IPS-18c (cell line): ENCODE results near the gene ZNF195.
"Not testable (repeated sequence)": the region's sequence is repeated elsewhere in the genome, so short reads cannot be mapped to it uniquely, and the experiment has no call there.

ENCODE experiments used
- H3K4me3 ChIP-seq: 2 replicates; pipeline ENCODE4 v1.7.0; 2013; ENCODE audit warnings: low read depth, mild to moderate bottlenecking, low read length, moderate library complexity; ENCODE audit not compliant: insufficient read depth
- H3K9me3 ChIP-seq: one replicate; pipeline ENCODE4 v1.6.1; 2013; ENCODE audit warnings: mild to moderate bottlenecking, low read length, moderate library complexity; ENCODE audit not compliant: control insufficient read depth, insufficient read depth

ZNF195 gene

DNA sequence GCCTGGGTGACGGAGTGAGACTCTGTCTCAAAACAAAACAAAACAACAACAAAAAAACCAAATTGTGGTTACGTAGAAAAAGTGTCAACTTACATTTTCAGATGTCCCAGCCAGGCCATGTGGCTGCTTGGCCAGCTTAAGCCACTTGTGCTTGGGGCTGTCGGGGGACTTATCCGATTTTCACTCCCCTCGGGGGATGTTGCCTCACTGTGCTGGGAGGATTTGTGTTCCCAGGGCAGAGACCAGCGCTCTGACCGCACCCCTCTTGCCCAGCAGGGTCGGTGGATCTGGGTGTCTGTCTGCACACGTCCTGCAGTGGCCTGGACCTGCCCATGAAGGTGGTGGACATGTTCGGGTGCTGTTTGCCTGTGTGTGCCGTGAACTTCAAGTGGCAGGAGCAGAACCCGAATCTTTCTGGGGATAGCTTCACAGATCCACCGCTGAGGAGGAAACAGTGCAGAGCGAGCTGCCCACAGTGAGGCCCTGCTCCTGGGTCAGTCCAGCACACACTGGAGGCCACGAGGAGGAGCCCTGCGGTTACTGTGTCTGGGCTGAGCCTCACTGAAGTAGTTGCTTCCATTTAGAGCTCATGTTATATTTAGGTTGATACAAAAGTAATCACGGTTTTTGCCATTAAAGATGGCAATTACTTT is 27.4 kb upstream of the ZNF195 start:
- H3K4me3 ChIP-seq, H3K9me3 ChIP-seq: not testable (repeated sequence)

DNA sequence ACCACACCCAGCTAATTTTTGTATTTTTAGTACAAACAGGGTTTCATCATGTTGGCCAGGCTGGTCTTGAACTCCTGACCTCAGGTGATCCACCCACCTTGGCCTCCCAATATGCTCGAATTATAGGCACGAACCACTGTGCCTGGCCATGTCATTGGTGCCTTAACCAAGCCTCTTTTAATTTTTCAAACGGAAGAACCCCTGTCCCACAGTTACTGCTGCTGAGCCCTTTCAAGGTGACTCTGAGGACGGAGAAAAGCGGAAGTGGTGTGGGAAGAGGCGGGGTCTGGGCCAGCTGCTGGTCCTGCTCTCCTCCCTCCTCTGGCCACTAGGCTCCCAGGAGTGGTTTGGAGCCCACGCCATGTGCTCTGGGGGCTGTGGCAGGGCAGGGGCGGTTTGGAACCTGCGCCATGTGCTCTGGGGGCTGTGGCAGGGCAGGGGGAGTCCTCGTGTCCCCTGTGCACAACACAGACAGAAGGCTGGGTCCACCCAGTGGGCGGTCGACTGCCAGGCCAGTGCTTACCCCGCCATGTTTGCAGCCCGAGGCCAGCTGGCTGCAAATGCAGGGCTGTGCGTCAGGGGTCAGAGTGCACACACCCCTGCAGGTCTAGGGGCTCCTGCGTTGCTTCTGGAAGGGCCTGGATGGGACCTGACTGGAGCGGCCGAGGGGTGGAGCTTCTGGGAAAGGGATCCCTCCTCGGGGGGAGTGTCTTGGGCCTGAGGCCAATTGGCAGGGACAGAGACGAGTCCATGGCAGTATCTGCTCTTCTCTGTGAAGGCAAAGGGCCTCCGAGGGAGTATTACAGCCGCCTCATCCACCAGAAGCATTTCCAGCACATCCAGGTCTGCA is 25.4 kb upstream of the ZNF195 start:
- H3K9me3 ChIP-seq, H3K4me3 ChIP-seq: not testable (repeated sequence)

DNA sequence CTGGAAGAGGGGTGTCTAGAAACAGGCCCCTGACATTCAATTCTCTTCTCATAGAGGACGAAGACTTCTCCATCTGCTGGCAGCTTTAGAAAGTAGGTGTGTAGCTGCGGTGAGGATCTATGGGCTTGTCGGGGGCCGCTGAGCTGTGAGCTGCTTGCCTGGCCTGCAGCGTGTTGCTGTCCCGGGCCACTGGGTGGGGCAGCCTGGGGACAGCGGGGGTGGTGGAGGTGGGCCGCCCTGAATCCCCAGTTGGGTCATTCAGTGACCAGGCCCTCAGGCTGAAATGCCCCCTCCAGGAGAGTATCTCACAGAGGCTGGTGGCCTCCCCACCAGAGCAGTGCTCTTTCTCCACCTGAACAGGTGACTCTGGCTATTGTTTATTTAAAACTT is 23.9 kb upstream of the ZNF195 start:
- H3K9me3 ChIP-seq, H3K4me3 ChIP-seq: not testable (repeated sequence)

DNA sequence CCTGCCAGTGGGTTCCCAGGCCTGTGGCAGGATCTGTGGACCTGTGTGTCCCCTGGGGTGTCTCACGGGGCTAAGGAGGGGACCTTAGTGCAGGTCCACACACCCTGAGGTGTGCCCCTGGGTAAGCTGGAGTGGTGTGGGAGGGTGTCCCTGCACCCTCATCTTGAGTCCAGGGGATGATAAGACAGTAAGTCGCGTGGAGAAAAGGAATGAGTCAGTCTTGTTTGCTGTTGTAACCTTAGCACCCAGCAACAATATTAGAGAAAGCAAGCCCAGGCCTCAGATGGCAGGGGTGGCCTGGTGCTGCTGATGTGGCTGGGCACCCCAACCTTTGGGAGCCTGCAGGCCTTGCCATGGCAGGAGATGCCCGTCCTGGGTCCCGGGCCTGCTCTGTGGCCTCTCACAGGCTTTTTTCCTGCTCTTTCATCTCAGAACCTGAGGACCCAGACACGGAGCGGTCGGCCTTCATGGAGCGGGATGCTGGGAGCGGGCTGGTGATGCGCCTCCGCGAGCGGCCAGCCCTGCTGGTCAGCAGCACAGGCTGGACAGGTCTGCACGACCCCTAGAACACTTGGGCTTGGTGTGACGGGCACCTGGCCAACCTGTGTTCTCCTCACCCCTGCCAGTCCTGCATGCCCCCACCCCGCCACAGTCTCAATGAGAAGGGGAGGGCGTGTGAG is 23.4 kb upstream of the ZNF195 start:
- not testable (repeated sequence) for H3K4me3 ChIP-seq, H3K9me3 ChIP-seq

DNA sequence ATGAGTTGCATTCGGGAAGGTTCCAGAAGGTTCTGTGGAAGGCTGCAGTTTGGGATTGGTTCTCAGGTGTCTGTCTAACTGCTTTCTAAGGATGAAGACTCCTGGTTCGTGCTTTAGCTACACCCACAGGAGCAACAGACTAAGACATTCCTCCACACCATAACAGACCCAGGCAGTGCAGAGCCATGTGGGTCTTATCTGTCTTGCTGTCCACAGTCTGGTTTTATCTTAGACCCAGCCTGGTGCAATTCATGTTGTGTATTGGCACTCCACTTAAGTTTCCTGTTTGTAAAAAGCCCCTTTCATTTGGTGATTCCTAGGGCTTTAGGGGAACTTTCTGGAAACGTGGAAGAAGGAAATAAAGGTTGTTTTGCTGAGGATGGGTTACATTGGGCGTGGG is 22.1 kb upstream of the ZNF195 start:
- H3K9me3 ChIP-seq, H3K4me3 ChIP-seq: not testable (repeated sequence)

DNA sequence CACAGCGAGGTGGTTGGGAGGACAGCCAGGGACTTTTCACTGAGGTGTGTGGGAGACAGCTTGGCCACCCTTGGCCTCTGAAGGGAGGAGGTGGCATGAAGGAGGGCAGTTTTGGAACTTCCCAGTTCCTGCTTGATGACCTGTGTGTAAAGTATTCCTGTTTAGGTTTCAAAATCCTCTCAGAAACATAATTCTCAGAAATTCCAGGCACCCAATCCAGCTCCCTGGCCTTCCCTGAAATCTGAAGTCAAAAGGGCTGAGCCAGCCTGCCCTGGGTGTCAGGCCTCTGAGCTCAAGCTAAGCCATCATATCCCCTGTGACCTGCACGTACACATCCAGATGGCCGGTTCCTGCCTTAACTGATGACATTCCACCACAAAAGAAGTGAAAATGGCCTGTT is 19.6 kb upstream of the ZNF195 start:
- not testable (repeated sequence) for H3K9me3 ChIP-seq, H3K4me3 ChIP-seq

DNA sequence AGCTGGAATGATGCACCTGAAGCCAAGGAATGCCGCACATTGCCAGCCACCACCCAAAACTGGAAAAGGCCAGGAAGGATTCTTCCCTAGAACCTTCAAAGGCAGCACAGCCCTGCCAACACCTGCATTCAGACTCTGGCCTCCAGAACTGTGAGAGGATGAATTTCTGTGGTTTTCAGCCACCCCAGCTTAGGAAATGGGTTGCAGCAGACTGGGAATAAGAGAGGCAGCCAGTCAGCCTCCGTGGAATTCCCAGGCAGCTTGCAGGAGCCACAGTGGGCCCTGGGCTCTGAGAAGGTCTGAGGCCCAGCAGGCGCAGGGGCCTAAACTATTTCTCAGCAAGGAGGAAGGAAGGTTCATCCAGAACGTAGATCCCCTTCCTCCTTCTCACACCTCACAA is 19.2 kb upstream of the ZNF195 start:
- H3K9me3 ChIP-seq, H3K4me3 ChIP-seq: not testable (repeated sequence)

DNA sequence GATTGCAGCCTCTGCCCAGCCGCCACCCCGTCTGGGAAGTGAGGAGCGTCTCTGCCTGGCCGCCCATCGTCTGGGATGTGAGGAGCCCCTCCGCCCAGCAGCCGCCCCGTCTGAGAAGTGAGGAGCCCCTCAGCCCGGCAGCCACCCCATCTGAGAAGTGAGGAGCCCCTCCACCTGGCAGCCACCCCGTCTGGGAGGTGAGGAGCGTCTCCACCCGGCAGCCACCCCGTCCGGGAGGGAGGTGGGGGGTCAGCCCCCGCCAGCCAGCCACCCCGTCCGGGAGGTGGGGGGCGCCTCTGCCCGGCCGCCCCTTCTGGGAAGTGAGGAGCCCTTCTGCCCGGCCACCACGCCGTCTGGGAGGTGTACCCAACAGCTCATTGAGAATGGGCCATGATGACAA is 18.3 kb upstream of the ZNF195 start:
- H3K9me3 ChIP-seq: not testable (repeated sequence)

DNA sequence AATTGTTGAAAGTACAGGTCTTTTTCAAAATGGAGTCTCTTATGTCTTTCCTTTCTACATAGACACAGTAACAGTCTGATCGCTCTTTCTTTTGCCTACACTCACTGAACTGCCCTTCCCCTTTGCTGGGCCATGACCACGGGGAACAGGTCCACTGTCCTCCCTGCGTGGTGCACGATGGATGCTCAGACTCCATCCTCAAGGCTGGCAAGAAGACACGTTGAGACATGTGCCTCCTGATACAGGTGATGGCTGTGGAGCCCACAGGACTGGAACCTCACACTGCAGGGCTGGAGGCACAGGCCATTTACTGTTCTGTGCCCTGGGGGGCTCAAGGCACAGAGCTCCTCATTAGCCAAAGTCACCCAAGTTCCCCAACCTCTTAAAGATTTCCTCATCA is 16.5 kb upstream of the ZNF195 start:
- H3K9me3 ChIP-seq, H3K4me3 ChIP-seq: not testable (repeated sequence)

More for the DNA sequence above, 18.3 kb upstream of the ZNF195 start:
- not testable (repeated sequence) for H3K4me3 ChIP-seq

DNA sequence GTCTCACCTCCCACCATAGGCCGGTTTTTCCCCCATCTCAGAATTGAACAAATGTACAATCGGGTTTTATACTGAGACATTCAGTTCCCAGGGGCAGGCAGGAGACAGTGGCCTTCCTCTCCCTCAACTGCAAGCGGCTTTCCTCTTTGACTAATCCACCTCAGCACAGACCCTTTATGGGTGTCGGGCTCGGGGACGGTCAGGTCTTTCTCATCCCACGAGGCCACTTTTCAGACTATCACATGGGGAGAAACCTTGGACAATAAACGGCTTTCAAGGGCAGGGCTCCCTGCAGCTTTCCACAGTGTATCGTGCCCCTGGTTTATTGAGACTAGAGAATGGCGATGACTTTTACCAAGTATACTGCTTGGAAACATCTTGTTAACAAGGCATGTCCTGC is 16.0 kb upstream of the ZNF195 start:
- H3K9me3 ChIP-seq, H3K4me3 ChIP-seq: not testable (repeated sequence)

DNA sequence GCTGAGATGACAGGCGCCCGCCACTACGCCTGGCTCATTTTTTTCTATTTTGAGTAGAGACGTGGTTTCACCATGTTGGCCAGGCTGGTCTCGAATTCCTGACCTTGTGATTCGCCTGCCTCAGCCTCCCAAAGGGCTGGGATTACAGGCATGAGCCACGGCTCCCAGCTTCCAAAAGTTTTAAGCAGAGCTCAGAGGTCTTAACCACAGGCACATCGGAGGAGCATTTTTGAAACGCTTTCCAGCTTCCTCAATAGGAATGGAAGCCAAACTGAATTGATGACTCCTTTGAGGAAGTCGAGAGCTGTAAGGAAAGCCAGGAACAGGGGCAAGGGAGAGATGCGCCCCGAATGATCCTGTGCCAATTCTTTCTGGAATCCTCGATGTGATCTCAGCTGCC is 14.5 kb upstream of the ZNF195 start:
- H3K4me3 ChIP-seq, H3K9me3 ChIP-seq: not testable (repeated sequence)

DNA sequence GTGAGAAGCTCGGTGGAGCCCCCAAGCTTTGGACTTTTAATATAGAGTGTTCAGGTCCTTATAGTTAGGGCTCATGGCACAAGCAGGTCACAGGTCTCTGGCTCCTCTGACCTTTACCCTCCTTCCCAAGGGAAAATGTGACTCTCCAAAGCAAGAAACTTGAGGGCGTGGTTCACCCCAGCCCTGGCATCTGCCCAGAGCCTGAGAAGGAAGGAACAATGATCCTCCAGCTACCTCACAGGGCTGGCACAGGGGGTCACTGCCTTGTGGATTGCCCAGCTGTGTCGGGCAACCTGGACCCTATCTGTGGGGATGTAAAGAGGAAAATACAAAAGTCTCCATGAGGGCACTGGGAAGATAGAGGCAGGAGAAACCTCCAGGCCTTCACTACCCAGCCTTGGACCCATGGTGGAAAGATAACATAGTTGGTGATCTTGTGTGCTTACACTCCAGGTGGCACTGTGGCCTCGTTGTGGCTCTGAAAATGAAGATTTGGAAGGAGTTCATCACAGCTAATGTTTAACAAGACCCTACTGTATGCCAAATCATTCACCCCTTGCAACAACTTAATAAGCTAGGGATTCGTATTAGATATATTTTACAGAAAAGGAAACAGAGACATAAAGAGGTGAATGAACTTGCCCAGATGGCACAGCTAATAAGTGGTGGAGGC is 3.8 kb upstream of the ZNF195 start:
- H3K4me3 ChIP-seq: peak overlapping the region; percentile 32
- peaks cover 2% of the 10 kb centered on the region for H3K9me3 ChIP-seq

DNA sequence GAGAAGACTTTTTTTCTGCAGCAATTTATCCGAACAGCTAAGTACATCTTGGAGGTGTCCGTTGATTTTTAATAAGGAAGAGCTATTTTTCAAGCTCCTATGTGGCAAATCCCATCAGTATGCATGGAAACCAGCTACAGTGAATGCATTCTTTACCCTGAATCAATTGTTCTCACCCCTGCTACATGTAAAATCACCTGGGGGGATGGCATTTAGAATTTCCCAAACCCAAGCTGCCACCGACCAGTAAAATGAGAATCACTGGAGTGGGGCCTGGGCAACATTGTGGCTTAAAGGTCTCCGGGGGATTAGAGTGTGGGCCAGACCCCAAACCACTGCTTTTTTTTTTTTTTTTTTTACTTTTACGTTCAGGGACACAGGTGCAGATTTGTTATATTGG is 2.8 kb upstream of the ZNF195 start:
- Histone ChIP-seq H3K4me3 (peak overlapping the region; percentile 56), H3K9me3 (peaks cover 2% of the 10 kb centered on the region)

DNA sequence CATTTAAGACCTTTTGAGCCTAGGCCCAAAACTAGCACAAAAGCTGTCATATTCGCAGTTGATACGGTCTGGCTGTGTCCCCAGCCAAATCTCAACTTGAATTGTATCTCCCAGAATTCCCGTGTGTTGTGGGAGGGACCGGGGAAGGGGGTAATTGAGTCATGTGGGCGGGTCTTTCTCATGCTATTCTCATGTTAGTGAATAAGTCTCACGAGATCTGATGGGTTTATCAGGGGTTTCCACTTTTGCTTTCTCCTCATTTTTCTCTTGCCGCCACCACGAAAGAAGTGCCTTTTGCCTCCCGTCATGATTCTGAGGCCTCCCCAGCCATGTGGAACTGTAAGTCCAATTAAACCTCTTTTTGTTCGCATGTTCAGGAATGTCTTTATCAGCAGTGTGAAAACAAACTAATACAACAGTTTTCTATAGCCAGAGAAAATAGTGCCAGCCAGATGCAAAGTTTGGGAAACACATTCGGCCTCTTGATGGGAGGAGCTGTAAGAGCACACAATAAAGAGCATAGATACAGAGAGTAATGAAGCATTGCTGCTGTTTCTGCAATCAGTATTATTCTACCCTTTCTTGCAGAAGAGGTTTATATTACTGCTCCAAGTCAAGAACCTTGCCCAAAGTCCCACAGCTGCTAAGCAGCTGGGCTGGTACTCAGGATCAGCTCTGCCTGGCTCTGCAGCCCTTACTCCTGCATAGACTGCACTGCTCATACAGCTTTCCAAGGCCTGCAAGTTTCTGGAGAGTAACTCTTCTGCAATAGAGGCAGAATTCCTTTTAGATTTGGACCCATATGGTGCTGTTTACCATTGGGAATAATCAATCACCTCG is 2.0 kb upstream of the ZNF195 start:
- peak overlapping the region; percentile 56 for H3K4me3 ChIP-seq

DNA sequence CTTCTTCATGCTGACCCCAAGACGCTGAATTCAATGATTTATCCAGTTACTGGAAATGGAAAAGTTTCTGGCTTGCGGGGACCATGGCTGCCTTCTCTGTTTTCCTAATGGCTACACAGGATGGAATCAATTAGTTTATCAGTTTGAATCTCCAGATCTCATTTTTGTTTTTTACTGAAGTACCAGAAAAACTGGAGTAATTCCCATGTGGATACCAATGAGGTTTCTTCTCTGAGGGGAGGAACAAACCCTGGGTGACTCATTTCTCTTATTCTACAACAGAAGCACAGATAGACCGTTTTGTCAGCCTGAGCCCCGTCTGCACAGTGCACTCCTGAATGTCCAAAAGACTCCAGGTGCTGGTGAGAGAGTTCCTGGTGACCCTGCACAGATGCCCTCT is 3.4 kb downstream of the ZNF195 start:
- no peak overlapping the region for H3K4me3 ChIP-seq
- H3K9me3 ChIP-seq: no peaks in the 10 kb centered on the region

More for the DNA sequence above, 2.0 kb upstream of the ZNF195 start:
- peaks cover 2% of the 10 kb centered on the region for H3K9me3 ChIP-seq

DNA sequence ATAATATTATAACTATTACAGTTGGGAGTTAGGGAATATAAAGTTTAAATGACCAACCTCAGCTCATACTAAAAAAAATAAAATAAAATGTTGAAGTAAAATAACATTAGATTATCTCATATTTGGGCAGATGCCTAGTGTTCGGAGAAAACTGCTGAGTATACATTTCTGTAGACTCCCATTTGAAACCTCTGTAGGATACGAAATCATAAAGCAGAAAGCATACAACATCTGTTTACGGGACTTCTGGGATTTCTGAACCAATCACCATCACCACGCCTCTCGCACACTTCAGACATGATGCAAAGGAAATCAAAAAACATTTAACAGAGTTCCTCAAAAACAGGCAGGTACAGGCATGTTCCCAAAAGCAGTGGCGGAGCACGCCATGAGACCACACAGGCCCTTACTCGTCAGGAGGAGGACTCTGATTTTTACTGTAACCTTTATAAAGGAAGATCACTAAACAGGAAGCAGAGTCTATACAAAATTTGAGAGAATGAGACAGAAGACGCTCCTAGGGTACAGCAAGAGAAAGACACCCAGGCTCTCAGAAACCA is 8.6 kb downstream of the ZNF195 start:
- H3K9me3 ChIP-seq: peaks cover 3% of the 10 kb centered on the region

DNA sequence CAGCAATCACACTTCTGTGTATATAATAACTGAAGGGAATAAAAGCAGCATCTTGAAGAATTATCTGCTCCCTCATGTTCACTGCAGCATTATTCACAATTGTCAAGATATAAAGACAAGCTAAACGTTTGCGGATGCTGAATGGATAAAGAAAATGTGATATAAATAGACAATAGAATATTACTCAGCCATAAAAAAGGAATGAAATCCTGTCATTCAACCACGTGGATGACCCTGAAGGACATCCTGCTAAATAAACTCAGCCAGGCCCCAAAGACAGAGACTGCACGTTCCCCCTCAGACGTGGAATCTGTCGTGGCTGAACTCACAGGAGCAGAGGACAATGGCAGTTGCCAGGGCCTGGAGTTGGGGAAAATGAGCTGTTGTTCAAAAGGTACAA is 9.6 kb downstream of the ZNF195 start:
- Histone ChIP-seq H3K9me3 (peaks cover 3% of the 10 kb centered on the region), H3K4me3 (no peak overlapping the region)

More for the DNA sequence above, 8.6 kb downstream of the ZNF195 start:
- no peak overlapping the region for H3K4me3 ChIP-seq
